NCI-H510A (cell line): ENCODE measurements around the gene ABHD2.
"Not testable (repeated sequence)": the region's sequence is repeated elsewhere in the genome, so short reads cannot be mapped to it uniquely, and the experiment has no call there.

Source experiments
- DNase-seq: peaks from one replicate; lab custom pipeline; 2025; lab: John Stamatoyannopoulos, UW

ABHD2 gene

GRCh38 chr15:89087830-89088604 lies at the start of gene ABHD2:
Gene ABHD2, plus strand, starts transcription at chr15:89088456. Its CDS starts 27,872 bp downstream, at chr15:89116328.
- peak; percentile 97 for DNase-seq

GRCh38 chr15:89039142-89039541 lies 49.1 kb upstream of the ABHD2 start:
- no peak for DNase-seq

- no peak for DNase-seq
These were observed 46.7 kb upstream of the ABHD2 start for GRCh38 chr15:89041507-89041906.

GRCh38 chr15:89042387-89042786 lies 45.9 kb upstream of the ABHD2 start:
- no peak for DNase-seq

- DNase-seq, result no peak
These were observed 44.9 kb upstream of the ABHD2 start for GRCh38 chr15:89043031-89044002.

- DNase-seq, result not testable (repeated sequence)
These were observed 39.1 kb upstream of the ABHD2 start for GRCh38 chr15:89049016-89049666.

- no peak for DNase-seq
These were observed 36.4 kb upstream of the ABHD2 start for GRCh38 chr15:89051875-89052274.

- no peak for DNase-seq
These were observed 35.8 kb upstream of the ABHD2 start for GRCh38 chr15:89052474-89052873.

GRCh38 chr15:89054873-89055272 lies 33.4 kb upstream of the ABHD2 start:
- no peak for DNase-seq

- DNase-seq, result no peak
These were observed 30.6 kb upstream of the ABHD2 start for GRCh38 chr15:89057506-89058133.

- DNase-seq, result no peak
These were observed 29.9 kb upstream of the ABHD2 start for GRCh38 chr15:89058376-89058775.

GRCh38 chr15:89058876-89059405 lies 29.3 kb upstream of the ABHD2 start:
- DNase-seq, result no peak

- DNase-seq, result no peak
These were observed 22.0 kb upstream of the ABHD2 start for GRCh38 chr15:89066280-89066679.

GRCh38 chr15:89067751-89068150 lies 20.5 kb upstream of the ABHD2 start:
- DNase-seq, result no peak

- DNase-seq, result no peak
These were observed 19.9 kb upstream of the ABHD2 start for GRCh38 chr15:89068325-89068784.

GRCh38 chr15:89070197-89071124 lies 17.8 kb upstream of the ABHD2 start:
- DNase-seq, result no peak

- no peak for DNase-seq
These were observed 16.8 kb upstream of the ABHD2 start for GRCh38 chr15:89071471-89071870.

- DNase-seq, result no peak
These were observed 15.9 kb upstream of the ABHD2 start for GRCh38 chr15:89072277-89072869.

GRCh38 chr15:89074402-89075012 lies 13.7 kb upstream of the ABHD2 start:
- no peak for DNase-seq
